Choroid plexus epithelial cell (primary cell): ENCODE results near the gene STAMBPL1.

Source experiments
- DNase-seq: peaks from one replicate; pipeline ENCODE4 v3.0.0-alpha.2; 2010; ENCODE audit warnings: low read depth
- H3K4me3 ChIP-seq: 2 replicates; pipeline ENCODE4 v1.5.1; 2011; ENCODE audit warnings: low read depth, mild to moderate bottlenecking, control low read depth, low read length, moderate library complexity
- CTCF ChIP-seq: conservative IDR thresholded peaks from 2 replicates; pipeline ENCODE4 v1.5.1; 2011; ENCODE audit warnings: low read depth, mild to moderate bottlenecking, control low read depth, inconsistent platforms, low read length, moderate library complexity

Gene STAMBPL1

GRCh38 chr10:88881922-88882645, 2.0 kb downstream of the STAMBPL1 start:
- no peak for DNase-seq
- H3K4me3 ChIP-seq: peak overlapping the region; percentile 90
- no peak for TF ChIP-seq CTCF

- peak overlapping the region; percentile 90 for H3K4me3 ChIP-seq
- DNase-seq: peak; percentile 86
Measured at GRCh38 chr10:88882646-88883447, 2.8 kb downstream of the STAMBPL1 start.

GRCh38 chr10:88883448-88883809, 3.4 kb downstream of the STAMBPL1 start:
- no peak for TF ChIP-seq CTCF
- no peak overlapping the region for H3K4me3 ChIP-seq

GRCh38 chr10:88886557-88886956, 6.5 kb downstream of the STAMBPL1 start:
- H3K4me3 ChIP-seq: no peak overlapping the region
- DNase-seq: no peak
- no peak for TF ChIP-seq CTCF

More at GRCh38 chr10:88883448-88883809, 3.4 kb downstream of the STAMBPL1 start:
- no peak for DNase-seq

GRCh38 chr10:88888810-88889445, 8.9 kb downstream of the STAMBPL1 start:
- TF ChIP-seq CTCF: no peak
- no peak overlapping the region for H3K4me3 ChIP-seq
- no peak for DNase-seq

- TF ChIP-seq CTCF: no peak
- no peak for DNase-seq
- no peak overlapping the region for H3K4me3 ChIP-seq
Measured at GRCh38 chr10:88889559-88890337, 9.7 kb downstream of the STAMBPL1 start.
